MM.1S (cell line): ENCODE measurements around the gene TP53I13.

Experiments used
- DNase-seq: peaks from one replicate; pipeline ENCODE4 v3.0.0-alpha.2; 2015
- H2AFZ ChIP-seq: fragments of 300-600 bp; sonication (generic); 2 replicates; pipeline ENCODE4 v1.6.0; 2016; ENCODE audit warnings: antibody characterized with exemption, low read length
- H3F3A ChIP-seq: fragments of 300-600 bp; sonication (generic); 2 replicates; pipeline ENCODE4 v1.6.1; 2016; ENCODE audit warnings: mild to moderate bottlenecking, antibody characterized with exemption, low read length, moderate library complexity, mixed read lengths; ENCODE audit not compliant: insufficient read depth
- H3K27ac ChIP-seq: fragments of 300-600 bp; sonication (generic); 2 replicates; pipeline ENCODE4 v1.5.1; 2016; ENCODE audit warnings: mild to moderate bottlenecking, low read length
- H3K27me3 ChIP-seq: fragments of 300-600 bp; sonication (generic); replicated peaks from 2 replicates; pipeline ENCODE4 v1.6.0; 2016; ENCODE audit warnings: low read length; ENCODE audit not compliant: insufficient read depth
- H3K36me3 ChIP-seq: fragments of 300-600 bp; sonication (generic); replicated peaks from 2 replicates; pipeline ENCODE4 v1.6.1; 2016; ENCODE audit warnings: mild to moderate bottlenecking, low read length, mixed read lengths; ENCODE audit not compliant: insufficient read depth
- H3K4me1 ChIP-seq: fragments of 300-600 bp; sonication (generic); 2 replicates; pipeline ENCODE4 v1.6.1; 2016; ENCODE audit warnings: low read length, mixed read lengths
- H3K4me2 ChIP-seq: fragments of 300-600 bp; sonication (generic); 2 replicates; pipeline ENCODE4 v1.6.0; 2016; ENCODE audit warnings: low read depth, low read length
- H3K4me3 ChIP-seq: fragments of 300-600 bp; sonication (generic); 2 replicates; pipeline ENCODE4 v1.5.1; 2016; ENCODE audit warnings: low read length, mixed read lengths
- H3K79me2 ChIP-seq: fragments of 300-600 bp; sonication (generic); 2 replicates; pipeline ENCODE4 v1.6.1; 2016; ENCODE audit warnings: mixed run types, low read length, mixed read lengths
- H3K9ac ChIP-seq: fragments of 300-600 bp; sonication (generic); 2 replicates; pipeline ENCODE4 v1.6.1; 2016; ENCODE audit warnings: low read length, mixed read lengths
- H3K9me2 ChIP-seq: fragments of 300-600 bp; sonication (generic); replicated peaks from 2 replicates; pipeline ENCODE4 v1.6.1; 2016; ENCODE audit warnings: mild to moderate bottlenecking, low read length, mixed read lengths; ENCODE audit not compliant: insufficient read depth
- H3K9me3 ChIP-seq: fragments of 300-600 bp; sonication (generic); replicated peaks from 2 replicates; pipeline ENCODE4 v1.6.1; 2016; ENCODE audit warnings: mild to moderate bottlenecking, low read length, mixed read lengths; ENCODE audit not compliant: insufficient read depth
- H4K20me1 ChIP-seq: fragments of 300-600 bp; sonication (generic); 2 replicates; pipeline ENCODE4 v1.6.1; 2016; ENCODE audit warnings: mild to moderate bottlenecking, low read length, moderate library complexity, mixed read lengths; ENCODE audit not compliant: insufficient read depth
- EZH2 ChIP-seq: fragments of 300-600 bp; sonication (generic); optimal IDR thresholded peaks from 2 replicates; pipeline ENCODE3; 2017; ENCODE audit warnings: low read depth, mild to moderate bottlenecking, antibody characterized with exemption, low read length, mixed read lengths
- EZH2phosphoT487 ChIP-seq: fragments of 300-600 bp; sonication (generic); IDR thresholded peaks from 2 replicates; pipeline ENCODE4 v1.6.1; 2018; ENCODE audit warnings: antibody characterized with exemption, low read length
- TF ChIP-seq, protein P1 (sequence below): fragments of 300-600 bp; sonication (generic); IDR thresholded peaks from 2 replicates; pipeline ENCODE4 v1.5.1; 2016; ENCODE audit warnings: antibody characterized with exemption, low read length, mixed read lengths

Gene TP53I13

DNA sequence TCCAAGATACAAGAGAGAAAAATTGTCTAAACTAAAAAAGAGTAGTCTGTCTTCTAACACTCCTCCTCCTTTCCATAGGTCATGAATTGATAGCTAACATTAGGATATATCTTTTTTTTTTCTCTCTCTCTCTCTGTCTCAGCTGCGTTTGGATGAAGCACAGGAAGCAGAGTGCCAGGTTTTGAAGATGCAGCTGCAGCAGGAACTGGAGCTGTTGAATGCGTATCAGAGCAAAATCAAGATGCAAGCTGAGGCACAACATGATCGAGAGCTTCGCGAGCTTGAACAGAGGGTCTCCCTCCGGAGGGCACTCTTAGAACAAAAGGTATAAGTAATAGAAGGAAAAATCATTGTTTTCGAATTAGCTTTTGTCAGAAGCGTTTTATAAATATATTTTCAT is 34.5 kb upstream of the TP53I13 start:
- Histone ChIP-seq H4K20me1 (no peaks in the 10 kb centered on the region), H3K4me3 (no peak overlapping the region), H3K9me2 (no peaks in the 10 kb centered on the region), H2AFZ (no peak overlapping the region), H3F3A (no peaks in the 10 kb centered on the region), H3K27me3 (no peaks in the 10 kb centered on the region), H3K79me2 (no peaks in the 10 kb centered on the region), H3K27ac (no peak overlapping the region), H3K9ac (no peak overlapping the region), H3K4me2 (no peak overlapping the region), H3K9me3 (no peaks in the 10 kb centered on the region), H3K4me1 (no peaks in the 10 kb centered on the region), H3K36me3 (no peaks in the 10 kb centered on the region)
- TF ChIP-seq EZH2 (no peak), EZH2phosphoT487 (no peak)
- TF ChIP-seq, protein P1, sequence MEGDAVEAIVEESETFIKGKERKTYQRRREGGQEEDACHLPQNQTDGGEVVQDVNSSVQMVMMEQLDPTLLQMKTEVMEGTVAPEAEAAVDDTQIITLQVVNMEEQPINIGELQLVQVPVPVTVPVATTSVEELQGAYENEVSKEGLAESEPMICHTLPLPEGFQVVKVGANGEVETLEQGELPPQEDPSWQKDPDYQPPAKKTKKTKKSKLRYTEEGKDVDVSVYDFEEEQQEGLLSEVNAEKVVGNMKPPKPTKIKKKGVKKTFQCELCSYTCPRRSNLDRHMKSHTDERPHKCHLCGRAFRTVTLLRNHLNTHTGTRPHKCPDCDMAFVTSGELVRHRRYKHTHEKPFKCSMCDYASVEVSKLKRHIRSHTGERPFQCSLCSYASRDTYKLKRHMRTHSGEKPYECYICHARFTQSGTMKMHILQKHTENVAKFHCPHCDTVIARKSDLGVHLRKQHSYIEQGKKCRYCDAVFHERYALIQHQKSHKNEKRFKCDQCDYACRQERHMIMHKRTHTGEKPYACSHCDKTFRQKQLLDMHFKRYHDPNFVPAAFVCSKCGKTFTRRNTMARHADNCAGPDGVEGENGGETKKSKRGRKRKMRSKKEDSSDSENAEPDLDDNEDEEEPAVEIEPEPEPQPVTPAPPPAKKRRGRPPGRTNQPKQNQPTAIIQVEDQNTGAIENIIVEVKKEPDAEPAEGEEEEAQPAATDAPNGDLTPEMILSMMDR, result no peak
- DNase-seq, result no peak

DNA sequence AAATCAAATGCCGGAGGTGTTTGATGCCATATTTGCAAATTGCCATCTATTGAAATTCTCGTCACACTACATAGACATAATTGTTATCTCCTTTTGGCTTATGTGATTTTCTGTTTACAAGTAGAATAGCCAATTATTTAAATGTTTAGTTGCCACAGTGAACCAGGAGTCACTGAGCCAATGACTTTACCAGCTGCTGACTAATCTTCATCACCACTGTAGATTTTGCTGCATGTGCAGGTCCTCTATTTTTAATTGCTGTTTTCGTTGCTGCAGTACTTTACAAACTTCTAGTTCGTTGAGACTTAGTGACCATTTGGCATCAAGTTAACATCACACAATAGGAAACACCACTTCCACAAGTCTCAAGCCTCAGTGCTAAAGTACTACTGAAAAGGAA is 24.4 kb upstream of the TP53I13 start:
- no peaks in the 10 kb centered on the region for H4K20me1 ChIP-seq
- no peak overlapping the region for H2AFZ ChIP-seq
- H3F3A ChIP-seq, result no peaks in the 10 kb centered on the region
- no peak overlapping the region for H3K27ac ChIP-seq
- no peak overlapping the region for H3K9ac ChIP-seq
- H3K36me3 ChIP-seq, result 0 out of 2 replicates have a peak, but pooled peaks cover 6% of the 10 kb centered on the region
- no peaks in the 10 kb centered on the region for H3K9me2 ChIP-seq
- no peak for TF ChIP-seq EZH2phosphoT487
- no peaks in the 10 kb centered on the region for H3K4me1 ChIP-seq
- DNase-seq, result no peak
- no peaks in the 10 kb centered on the region for H3K9me3 ChIP-seq
- H3K79me2 ChIP-seq, result no peaks in the 10 kb centered on the region
- H3K4me2 ChIP-seq, result no peak overlapping the region
- H3K27me3 ChIP-seq, result no peaks in the 10 kb centered on the region
- no peak overlapping the region for H3K4me3 ChIP-seq

DNA sequence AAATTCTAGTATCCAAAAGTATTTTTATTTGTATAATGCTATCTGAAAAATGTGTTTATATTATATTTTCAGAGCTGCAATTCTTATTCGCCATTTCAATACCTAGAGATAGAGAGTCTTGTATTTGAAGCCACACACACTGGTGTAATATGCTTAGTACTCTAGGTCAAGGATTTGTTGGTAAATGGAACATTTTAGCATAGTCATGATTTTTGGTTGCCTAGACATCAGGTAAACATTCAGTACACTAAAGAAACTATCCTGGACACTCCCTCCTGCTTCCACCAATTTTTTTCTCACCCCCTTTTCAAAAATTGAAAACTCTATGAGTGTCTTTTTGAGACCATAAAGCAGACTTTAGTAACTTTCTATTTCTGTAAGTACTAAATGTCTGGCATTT is 22.4 kb upstream of the TP53I13 start:
- no peaks in the 10 kb centered on the region for H3F3A ChIP-seq
- H3K4me1 ChIP-seq, result no peaks in the 10 kb centered on the region
- H4K20me1 ChIP-seq, result no peaks in the 10 kb centered on the region
- H3K9me2 ChIP-seq, result no peaks in the 10 kb centered on the region
- DNase-seq, result no peak
- no peak overlapping the region for H3K4me2 ChIP-seq
- no peak overlapping the region for H3K27ac ChIP-seq
- H2AFZ ChIP-seq, result no peak overlapping the region
- 0 out of 2 replicates have a peak, but pooled peaks cover 6% of the 10 kb centered on the region for H3K36me3 ChIP-seq
- H3K79me2 ChIP-seq, result no peaks in the 10 kb centered on the region
- H3K27me3 ChIP-seq, result no peaks in the 10 kb centered on the region
- TF ChIP-seq EZH2phosphoT487, result no peak
- TF ChIP-seq EZH2, result no peak
- TF ChIP-seq, protein P1, result no peak
- H3K9me3 ChIP-seq, result no peaks in the 10 kb centered on the region
- no peak overlapping the region for H3K9ac ChIP-seq
- no peak overlapping the region for H3K4me3 ChIP-seq

DNA sequence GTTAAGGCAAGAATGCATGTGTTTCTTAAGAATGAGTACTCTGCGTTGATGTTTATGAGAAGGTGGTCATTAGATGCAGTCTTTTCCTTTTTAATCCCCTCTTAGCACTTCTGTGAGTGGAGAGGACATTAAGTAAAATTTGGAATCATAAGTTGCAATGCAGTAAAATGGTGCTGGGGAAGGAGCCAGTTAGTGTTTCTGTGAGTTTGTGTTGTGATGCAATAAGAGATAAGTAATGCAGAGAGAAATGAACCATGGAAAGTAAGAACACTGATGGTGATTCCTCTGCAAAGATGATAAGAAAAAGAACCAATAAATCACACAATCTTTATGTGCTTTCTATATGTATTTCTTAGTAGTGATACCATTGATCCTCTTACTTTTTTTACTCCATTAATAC is 21.7 kb upstream of the TP53I13 start:
- H2AFZ ChIP-seq, result no peak overlapping the region
- no peak overlapping the region for H3K4me2 ChIP-seq
- H3K9me3 ChIP-seq, result no peaks in the 10 kb centered on the region
- H4K20me1 ChIP-seq, result no peaks in the 10 kb centered on the region
- H3K79me2 ChIP-seq, result no peaks in the 10 kb centered on the region
- no peaks in the 10 kb centered on the region for H3K4me1 ChIP-seq
- TF ChIP-seq, protein P1, result no peak
- TF ChIP-seq EZH2, result no peak
- no peak for TF ChIP-seq EZH2phosphoT487
- no peak overlapping the region for H3K27ac ChIP-seq
- H3K9ac ChIP-seq, result no peak overlapping the region
- DNase-seq, result no peak
- H3K4me3 ChIP-seq, result no peak overlapping the region
- no peaks in the 10 kb centered on the region for H3F3A ChIP-seq
- H3K9me2 ChIP-seq, result no peaks in the 10 kb centered on the region
- H3K36me3 ChIP-seq, result 0 out of 2 replicates have a peak, but pooled peaks cover 6% of the 10 kb centered on the region
- H3K27me3 ChIP-seq, result no peaks in the 10 kb centered on the region
